Colonic mucosa (tissue), 4 donors: ENCODE results near the gene MOB3B. TPM values are rescaled to one million over a fixed set of nuclear protein-coding genes. Genes with fewer than 3 reads are reported as not detected.

Experiments
- DNase-seq: peaks from one replicate; pipeline ENCODE4 v3.0.0-alpha.2; 2020
- H3K27ac ChIP-seq: fragments of 200-600 bp; one replicate; pipeline ENCODE4 v1.8.0; 2021
- H3K27me3 ChIP-seq: fragments of 200-600 bp; one replicate; pipeline ENCODE4 v1.8.0; 2021
- H3K36me3 ChIP-seq: fragments of 200-600 bp; one replicate; pipeline ENCODE4 v1.8.0; 2021
- H3K4me1 ChIP-seq: fragments of 200-600 bp; one replicate; pipeline ENCODE4 v1.8.0; 2021; ENCODE audit warnings: mild to moderate bottlenecking
- H3K4me3 ChIP-seq: fragments of 200-600 bp; one replicate; pipeline ENCODE4 v1.8.0; 2021
- H3K9ac ChIP-seq, 2 donors: one replicate each; pipeline ENCODE4 v1.7.0; 2013; ENCODE audit warnings: control low read depth in 2 of 2, low read depth in 2 of 2, low read length in 2 of 2
- H3K9me3 ChIP-seq: fragments of 200-600 bp; one replicate; pipeline ENCODE4 v1.8.0; 2021
- CTCF ChIP-seq: fragments of 200-600 bp; IDR thresholded peaks from one replicate; pipeline ENCODE4 v1.8.0; 2022; ENCODE audit warnings: antibody characterized with exemption, mild to moderate bottlenecking
- intact Hi-C: fragments of 100-400 bp; cut with DNase I; formaldehyde crosslinking; loops from one replicate; pipeline ENCODE4 v1.14.1; 2022
- total RNA-seq, 2 donors: library from RNA; stranded (reverse); fragmentation: NEBNext Ultra II Directional in 1 of 2; extraction: Animal tissue kit (Norgen Biotek cat#: 25700) in 1 of 2; gene quantifications; one replicate each; pipeline ENCODE4 v1.2.1, GENCODE V29; 2021
- donor health status: healthy.
- donor health status: DM: no; HTN: no; CAD: no.
- donor health status: DM: no; HTN: no; CAD: no.

MOB3B gene
- total RNA-seq, 2 donors from 2014 or later = 35.8 to 39.6 TPM

- H3K4me1 ChIP-seq = peaks cover 4% of the 10 kb centered on the region
Measured at GRCh38 chr9:27537756-27538155, 8.1 kb upstream of the MOB3B start.

GRCh38 chr9:27537027-27537435 is 7.4 kb upstream of the MOB3B start:
- DNase-seq = no peak
- Histone ChIP-seq H3K9me3 (no peaks in the 10 kb centered on the region), H3K4me1 (peaks cover 4% of the 10 kb centered on the region), H3K36me3 (no peaks in the 10 kb centered on the region), H3K4me3 (no peak overlapping the region), H3K9ac (no peak overlapping the region), H3K27ac (no peak overlapping the region), H3K27me3 (no peaks in the 10 kb centered on the region)
- intact Hi-C loops = no loop called here
- TF ChIP-seq CTCF = no peak

More at GRCh38 chr9:27537756-27538155, 8.1 kb upstream of the MOB3B start:
- H3K27me3 ChIP-seq = no peaks in the 10 kb centered on the region
- intact Hi-C loops = no loop called here
- H3K9me3 ChIP-seq = no peaks in the 10 kb centered on the region
- no peak overlapping the region for H3K9ac ChIP-seq
- DNase-seq = no peak
- H3K4me3 ChIP-seq = no peak overlapping the region
- no peak for TF ChIP-seq CTCF
- H3K36me3 ChIP-seq = no peaks in the 10 kb centered on the region
- no peak overlapping the region for H3K27ac ChIP-seq

GRCh38 chr9:27536168-27536567 is 6.6 kb upstream of the MOB3B start:
- Histone ChIP-seq H3K4me3 (no peak overlapping the region), H3K27me3 (no peaks in the 10 kb centered on the region), H3K36me3 (no peaks in the 10 kb centered on the region), H3K4me1 (peaks cover 4% of the 10 kb centered on the region), H3K27ac (no peak overlapping the region), H3K9me3 (no peaks in the 10 kb centered on the region), H3K9ac (no peak overlapping the region)
- DNase-seq = no peak
- TF ChIP-seq CTCF = no peak
- intact Hi-C loops = no loop called here

- Histone ChIP-seq H3K4me3 (no peak overlapping the region), H3K36me3 (no peaks in the 10 kb centered on the region), H3K27ac (no peak overlapping the region), H3K9me3 (no peaks in the 10 kb centered on the region), H3K9ac (no peak overlapping the region), H3K27me3 (no peaks in the 10 kb centered on the region), H3K4me1 (peaks cover 4% of the 10 kb centered on the region)
- intact Hi-C loops = no loop called here
- no peak for TF ChIP-seq CTCF
- no peak for DNase-seq
Measured at GRCh38 chr9:27535701-27536118, 6.1 kb upstream of the MOB3B start.

GRCh38 chr9:27534658-27535209 is 5.1 kb upstream of the MOB3B start:
- no peak for TF ChIP-seq CTCF
- Histone ChIP-seq H3K36me3 (no peaks in the 10 kb centered on the region), H3K4me3 (no peak overlapping the region), H3K9ac (no peak overlapping the region), H3K27me3 (no peaks in the 10 kb centered on the region), H3K27ac (no peak overlapping the region), H3K9me3 (no peaks in the 10 kb centered on the region), H3K4me1 (peaks cover 4% of the 10 kb centered on the region)
- DNase-seq = no peak
- intact Hi-C loops = no loop called here
